ENCODE results near the gene BCL2L11. TPM values are rescaled to one million over a fixed set of nuclear protein-coding genes. Genes with fewer than 3 reads are reported as not detected.

BCL2L11 gene
- total and polyA plus RNA-seq, 9 of the 15 experiments (the other 6 are each of a cell fraction or from before 2014, with no cell fraction given) = 2.2 to 18.8 (median 5.0) TPM

- no peak for TF ChIP-seq ZNF592 (IDR thresholded peaks at IDR 0.05)
- TF ChIP-seq ZKSCAN3 (CRISPR knock-in tag; IDR thresholded peaks at IDR 0.05) = no peak
- TF ChIP-seq CREM (IDR thresholded peaks at IDR 0.05; ENCODE audit: low read depth) = no peak
- no peak for TF ChIP-seq ZNF785 (CRISPR knock-in tag; IDR thresholded peaks at IDR 0.05)
- TF ChIP-seq CREB3 (tag; conservative IDR thresholded peaks at IDR 0.05; ENCODE audit: low read depth) = no peak
- TF ChIP-seq ATF7 (IDR thresholded peaks at IDR 0.05) = no peak
- 0 out of 2 replicates have a peak, but pooled peaks have one; percentile 23 for TF ChIP-seq SUPT5H (IDR thresholded peaks at IDR 0.05)
- no peak for TF ChIP-seq ARID1B (IDR thresholded peaks at IDR 0.05)
These were observed 46.6 kb downstream of the BCL2L11 start (continued) for GRCh38 chr2:111167076-111167862.
